H1 (cell line): ENCODE data around the gene VN1R5. TPM values are rescaled to one million over a fixed set of nuclear protein-coding genes. Genes with fewer than 3 reads are reported as not detected.

ENCODE experiments used
- CHD1 ChIP-seq: IDR thresholded peaks from 2 replicates; pipeline ENCODE4 v1.6.1; 2012; ENCODE audit warnings: low read depth, low read length, improper control_type of control experiment
- NANOG ChIP-seq: IDR thresholded peaks from 2 replicates; pipeline ENCODE4 v1.6.1; 2011; ENCODE audit warnings: low read length, low read depth, mild to moderate bottlenecking, inconsistent platforms; ENCODE audit not compliant: insufficient read depth, poor library complexity, severe bottlenecking
- polyA plus RNA-seq, 7 experiments: library from polyadenylated mRNA; depleted of rRNA in 3 of 7; stranded (reverse) in 5 of 7; unstranded in 2 of 7; fragments of >200 nt in 5 of 7; fragments of 200-250 nt in 2 of 7; gene quantifications; 1 replicate in 5 of 7; 2 replicates in 1 of 7; 4 replicates in 1 of 7; pipeline versions ENCODE4 v1.2.1 to v1.2.3, GENCODE V29; 2011 to 2013; ENCODE audit warnings: missing spikeins in 2 of 7, mixed read lengths in 2 of 7
- total RNA-seq: library from RNA; stranded (reverse); fragmentation: NEBNext Ultra II Directional; extraction: Animal tissue kit (Norgen Biotek cat#: 25700); gene quantifications from 2 replicates; pipeline ENCODE4 v1.2.1, GENCODE V29; 2021
- TF ChIP-seq, protein P1 (sequence below): fragments of 300-600 bp; sonication (generic); IDR thresholded peaks from 2 replicates; pipeline ENCODE4 v1.7.1; 2012; ENCODE audit warnings: low read length, moderate library complexity, mild to moderate bottlenecking, inconsistent platforms; ENCODE audit not compliant: insufficient replicate concordance

The VN1R5 gene
- total and polyA plus RNA-seq, 2 of the 8 experiments (the other 6 are each of a cell fraction or from before 2014, with no cell fraction given): not detected

DNA sequence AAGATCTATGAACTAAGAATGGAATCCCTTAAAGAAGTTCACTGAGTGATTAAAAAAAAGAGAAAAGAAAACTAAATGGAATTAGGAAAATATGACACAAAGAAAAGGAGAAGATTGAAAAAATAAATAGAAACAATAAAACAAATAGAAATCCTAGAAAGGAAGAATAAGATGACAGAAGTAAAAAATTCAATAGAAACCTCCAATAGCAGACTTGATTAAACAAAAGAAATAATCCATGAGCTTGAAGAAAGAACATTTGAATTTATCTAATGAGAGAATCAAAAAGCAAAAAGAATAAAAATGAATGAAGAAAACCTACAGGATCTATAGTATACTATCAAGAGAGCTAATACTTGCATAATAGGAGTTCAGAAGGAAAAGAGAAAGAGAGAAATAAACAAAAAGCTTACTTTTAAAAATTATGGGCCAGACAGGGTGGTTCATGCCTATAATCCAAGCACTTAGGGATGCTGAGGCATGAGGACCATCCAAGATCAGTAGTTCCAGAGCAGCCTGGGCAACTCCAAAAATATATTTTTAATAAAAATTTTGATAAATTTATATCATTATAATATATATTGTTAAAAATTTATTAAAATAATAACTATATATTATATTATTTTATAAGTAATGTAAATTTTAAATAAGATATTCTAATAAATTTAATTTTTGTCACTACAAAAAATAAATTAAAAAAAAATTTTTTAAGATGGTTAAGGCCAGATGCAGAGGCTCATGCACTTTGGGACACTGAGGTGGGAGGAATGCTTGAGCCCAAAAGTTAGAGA lies 9.4 kb upstream of the VN1R5 start (continued):
- TF ChIP-seq, protein P1, sequence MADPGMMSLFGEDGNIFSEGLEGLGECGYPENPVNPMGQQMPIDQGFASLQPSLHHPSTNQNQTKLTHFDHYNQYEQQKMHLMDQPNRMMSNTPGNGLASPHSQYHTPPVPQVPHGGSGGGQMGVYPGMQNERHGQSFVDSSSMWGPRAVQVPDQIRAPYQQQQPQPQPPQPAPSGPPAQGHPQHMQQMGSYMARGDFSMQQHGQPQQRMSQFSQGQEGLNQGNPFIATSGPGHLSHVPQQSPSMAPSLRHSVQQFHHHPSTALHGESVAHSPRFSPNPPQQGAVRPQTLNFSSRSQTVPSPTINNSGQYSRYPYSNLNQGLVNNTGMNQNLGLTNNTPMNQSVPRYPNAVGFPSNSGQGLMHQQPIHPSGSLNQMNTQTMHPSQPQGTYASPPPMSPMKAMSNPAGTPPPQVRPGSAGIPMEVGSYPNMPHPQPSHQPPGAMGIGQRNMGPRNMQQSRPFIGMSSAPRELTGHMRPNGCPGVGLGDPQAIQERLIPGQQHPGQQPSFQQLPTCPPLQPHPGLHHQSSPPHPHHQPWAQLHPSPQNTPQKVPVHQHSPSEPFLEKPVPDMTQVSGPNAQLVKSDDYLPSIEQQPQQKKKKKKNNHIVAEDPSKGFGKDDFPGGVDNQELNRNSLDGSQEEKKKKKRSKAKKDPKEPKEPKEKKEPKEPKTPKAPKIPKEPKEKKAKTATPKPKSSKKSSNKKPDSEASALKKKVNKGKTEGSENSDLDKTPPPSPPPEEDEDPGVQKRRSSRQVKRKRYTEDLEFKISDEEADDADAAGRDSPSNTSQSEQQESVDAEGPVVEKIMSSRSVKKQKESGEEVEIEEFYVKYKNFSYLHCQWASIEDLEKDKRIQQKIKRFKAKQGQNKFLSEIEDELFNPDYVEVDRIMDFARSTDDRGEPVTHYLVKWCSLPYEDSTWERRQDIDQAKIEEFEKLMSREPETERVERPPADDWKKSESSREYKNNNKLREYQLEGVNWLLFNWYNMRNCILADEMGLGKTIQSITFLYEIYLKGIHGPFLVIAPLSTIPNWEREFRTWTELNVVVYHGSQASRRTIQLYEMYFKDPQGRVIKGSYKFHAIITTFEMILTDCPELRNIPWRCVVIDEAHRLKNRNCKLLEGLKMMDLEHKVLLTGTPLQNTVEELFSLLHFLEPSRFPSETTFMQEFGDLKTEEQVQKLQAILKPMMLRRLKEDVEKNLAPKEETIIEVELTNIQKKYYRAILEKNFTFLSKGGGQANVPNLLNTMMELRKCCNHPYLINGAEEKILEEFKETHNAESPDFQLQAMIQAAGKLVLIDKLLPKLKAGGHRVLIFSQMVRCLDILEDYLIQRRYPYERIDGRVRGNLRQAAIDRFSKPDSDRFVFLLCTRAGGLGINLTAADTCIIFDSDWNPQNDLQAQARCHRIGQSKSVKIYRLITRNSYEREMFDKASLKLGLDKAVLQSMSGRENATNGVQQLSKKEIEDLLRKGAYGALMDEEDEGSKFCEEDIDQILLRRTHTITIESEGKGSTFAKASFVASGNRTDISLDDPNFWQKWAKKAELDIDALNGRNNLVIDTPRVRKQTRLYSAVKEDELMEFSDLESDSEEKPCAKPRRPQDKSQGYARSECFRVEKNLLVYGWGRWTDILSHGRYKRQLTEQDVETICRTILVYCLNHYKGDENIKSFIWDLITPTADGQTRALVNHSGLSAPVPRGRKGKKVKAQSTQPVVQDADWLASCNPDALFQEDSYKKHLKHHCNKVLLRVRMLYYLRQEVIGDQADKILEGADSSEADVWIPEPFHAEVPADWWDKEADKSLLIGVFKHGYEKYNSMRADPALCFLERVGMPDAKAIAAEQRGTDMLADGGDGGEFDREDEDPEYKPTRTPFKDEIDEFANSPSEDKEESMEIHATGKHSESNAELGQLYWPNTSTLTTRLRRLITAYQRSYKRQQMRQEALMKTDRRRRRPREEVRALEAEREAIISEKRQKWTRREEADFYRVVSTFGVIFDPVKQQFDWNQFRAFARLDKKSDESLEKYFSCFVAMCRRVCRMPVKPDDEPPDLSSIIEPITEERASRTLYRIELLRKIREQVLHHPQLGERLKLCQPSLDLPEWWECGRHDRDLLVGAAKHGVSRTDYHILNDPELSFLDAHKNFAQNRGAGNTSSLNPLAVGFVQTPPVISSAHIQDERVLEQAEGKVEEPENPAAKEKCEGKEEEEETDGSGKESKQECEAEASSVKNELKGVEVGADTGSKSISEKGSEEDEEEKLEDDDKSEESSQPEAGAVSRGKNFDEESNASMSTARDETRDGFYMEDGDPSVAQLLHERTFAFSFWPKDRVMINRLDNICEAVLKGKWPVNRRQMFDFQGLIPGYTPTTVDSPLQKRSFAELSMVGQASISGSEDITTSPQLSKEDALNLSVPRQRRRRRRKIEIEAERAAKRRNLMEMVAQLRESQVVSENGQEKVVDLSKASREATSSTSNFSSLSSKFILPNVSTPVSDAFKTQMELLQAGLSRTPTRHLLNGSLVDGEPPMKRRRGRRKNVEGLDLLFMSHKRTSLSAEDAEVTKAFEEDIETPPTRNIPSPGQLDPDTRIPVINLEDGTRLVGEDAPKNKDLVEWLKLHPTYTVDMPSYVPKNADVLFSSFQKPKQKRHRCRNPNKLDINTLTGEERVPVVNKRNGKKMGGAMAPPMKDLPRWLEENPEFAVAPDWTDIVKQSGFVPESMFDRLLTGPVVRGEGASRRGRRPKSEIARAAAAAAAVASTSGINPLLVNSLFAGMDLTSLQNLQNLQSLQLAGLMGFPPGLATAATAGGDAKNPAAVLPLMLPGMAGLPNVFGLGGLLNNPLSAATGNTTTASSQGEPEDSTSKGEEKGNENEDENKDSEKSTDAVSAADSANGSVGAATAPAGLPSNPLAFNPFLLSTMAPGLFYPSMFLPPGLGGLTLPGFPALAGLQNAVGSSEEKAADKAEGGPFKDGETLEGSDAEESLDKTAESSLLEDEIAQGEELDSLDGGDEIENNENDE: no peak
- TF ChIP-seq CHD1: no peak
- no peak for TF ChIP-seq NANOG
